ENCODE results near the gene SYT8. TPM values are rescaled to one million over a fixed set of nuclear protein-coding genes. Genes with fewer than 3 reads are reported as not detected.

Gene SYT8
- total and polyA plus RNA-seq, 2 of the 8 experiments (the other 6 are each of a cell fraction or from before 2014, with no cell fraction given): not detected

GRCh38 chr11:1825039-1825740 is 9.6 kb upstream of the SYT8 start (continued):
- TF ChIP-seq TAF7 (optimal IDR thresholded peaks at IDR 0.05; ENCODE audit: borderline replicate concordance, low read depth, low read length) (peak; percentile 64), CTBP2 (IDR thresholded peaks at IDR 0.05; ENCODE audit: borderline replicate concordance, insufficient read depth, insufficient read length, low read length) (no peak), EZH2 (IDR thresholded peaks at IDR 0.05; ENCODE audit: low read depth, low read length, severe bottlenecking) (no peak), RXRA (IDR thresholded peaks at IDR 0.05; ENCODE audit: insufficient read depth, low read depth, low read length) (0 out of 2 replicates have a peak, but pooled peaks have one; percentile 43), HDAC2 (IDR thresholded peaks at IDR 0.05; ENCODE audit: borderline replicate concordance in 1 of 2, low read depth in 2 of 2, low read length in 2 of 2) (0 out of 4 replicates have a peak, but pooled peaks of 1 of the 2 experiments have one; percentile 20), JUND (IDR thresholded peaks at IDR 0.05; ENCODE audit: low read length) (0 out of 2 replicates have a peak, but pooled peaks have one; percentile 10), TAF1 (IDR thresholded peaks at IDR 0.05; ENCODE audit: low read depth, low read length) (0 out of 2 replicates have a peak, but pooled peaks have one; percentile 15), MAX (IDR thresholded peaks at IDR 0.05) (peak; percentile 58; the same call in 1 of the 2 replicates), SIN3A (conservative IDR thresholded peaks at IDR 0.05 in 1 of 2, IDR thresholded peaks at IDR 0.05 in 1 of 2; ENCODE audit: low read depth in 1 of 2, low read length in 2 of 2) (0 out of 4 replicates have a peak, but pooled peaks of 1 of the 2 experiments have one; percentile 30), USF2 (IDR thresholded peaks at IDR 0.05; ENCODE audit: low read length) (no peak), CEBPB (IDR thresholded peaks at IDR 0.05; ENCODE audit: low read depth, low read length) (no peak), YY1 (IDR thresholded peaks at IDR 0.05; ENCODE audit: low read depth, low read length) (peak; percentile 67; the same call in 1 of the 2 replicates), RAD21 (IDR thresholded peaks at IDR 0.05 in 1 of 2, conservative IDR thresholded peaks at IDR 0.05 in 1 of 2; ENCODE audit: low read depth in 2 of 2, low read length in 2 of 2) (peak; percentile 71 to 81), GABPA (IDR thresholded peaks at IDR 0.05; ENCODE audit: borderline replicate concordance, insufficient read depth, low read length) (peak; percentile 82; the same call in 1 of the 2 replicates), CHD2 (IDR thresholded peaks at IDR 0.05; ENCODE audit: low read length) (0 out of 2 replicates have a peak, but pooled peaks have one; percentile 21), SUZ12 (IDR thresholded peaks at IDR 0.05; ENCODE audit: low read length) (no peak), JUN (IDR thresholded peaks at IDR 0.05; ENCODE audit: low read depth, low read length) (no peak), MAFK (IDR thresholded peaks at IDR 0.05; ENCODE audit: low read depth, low read length) (no peak), EP300 (IDR thresholded peaks at IDR 0.05; ENCODE audit: borderline replicate concordance in 1 of 2, low read depth in 2 of 2, low read length in 2 of 2) (peak in 1 of 2 experiments; percentile 53; a peak in 1 of 3 replicates), RNF2 (IDR thresholded peaks at IDR 0.05; ENCODE audit: borderline replicate concordance, low read depth, low read length, missing control alignments, poor library complexity, severe bottlenecking) (no peak)
